ENCODE data around the gene ANGPT4. TPM values are rescaled to one million over a fixed set of nuclear protein-coding genes. Genes with fewer than 3 reads are reported as not detected.

The ANGPT4 gene
- total and polyA plus RNA-seq, 2 of the 13 experiments (the other 11 are each of a cell fraction or from before 2014, with no cell fraction given) = not detected

- TF ChIP-seq FOXP1 (IDR thresholded peaks at IDR 0.05) (no peak), FOXP1 (CRISPR knock-in tag; IDR thresholded peaks at IDR 0.05) (no peak), BRF2 (CRISPR knock-in tag; IDR thresholded peaks at IDR 0.05) (peak; percentile 70; the same call in 1 of the 2 replicates), ETS1 (CRISPR knock-in tag; IDR thresholded peaks at IDR 0.05) (no peak), SRSF4 (IDR thresholded peaks at IDR 0.05; ENCODE audit: low read depth, low read length, poor library complexity, severe bottlenecking) (no peak), ZNF484 (CRISPR knock-in tag; IDR thresholded peaks at IDR 0.05; ENCODE audit: borderline replicate concordance, low read depth) (no peak), MXD1 (CRISPR knock-in tag; IDR thresholded peaks at IDR 0.05) (peak; percentile 88), KLF9 (CRISPR knock-in tag; IDR thresholded peaks at IDR 0.05; ENCODE audit: low read depth) (no peak), ZFP82 (CRISPR knock-in tag; IDR thresholded peaks at IDR 0.05; ENCODE audit: borderline replicate concordance) (no peak), ZNF280B (CRISPR knock-in tag; IDR thresholded peaks at IDR 0.05; ENCODE audit: borderline replicate concordance) (peak; percentile 98), MED1 (CRISPR knock-in tag; IDR thresholded peaks at IDR 0.05) (peak; percentile 29), ZNF878 (CRISPR knock-in tag; IDR thresholded peaks at IDR 0.05) (peak; percentile 92), NR2C2 (CRISPR knock-in tag; IDR thresholded peaks at IDR 0.05; ENCODE audit: borderline replicate concordance) (0 out of 2 replicates have a peak, but pooled peaks have one; percentile 51), CENPX (CRISPR knock-in tag; IDR thresholded peaks at IDR 0.05) (no peak), RORA (CRISPR knock-in tag; IDR thresholded peaks at IDR 0.05) (no peak), ZNF687 (CRISPR knock-in tag; IDR thresholded peaks at IDR 0.05) (peak; percentile 92), HES4 (CRISPR knock-in tag; IDR thresholded peaks at IDR 0.05; ENCODE audit: borderline replicate concordance) (peak; percentile 20; the same call in 1 of the 2 replicates), ZNF496 (CRISPR knock-in tag; IDR thresholded peaks at IDR 0.05; ENCODE audit: insufficient replicate concordance) (no peak), TCF7 (IDR thresholded peaks at IDR 0.05; ENCODE audit: low read depth) (no peak), ZNF367 (CRISPR knock-in tag; IDR thresholded peaks at IDR 0.05; ENCODE audit: borderline replicate concordance) (0 out of 2 replicates have a peak, but pooled peaks have one; percentile 29), PRMT3 (CRISPR knock-in tag; IDR thresholded peaks at IDR 0.05; ENCODE audit: borderline replicate concordance, low read depth) (no peak)
These were observed 82.5 kb downstream of the ANGPT4 start, which contains the start of gene FAM110A (continued) for GRCh38 chr20:833450-834150.
